AG10803 (cell line): ENCODE measurements around the gene SV2C.
"Not testable (repeated sequence)": the region's sequence is repeated elsewhere in the genome, so short reads cannot be mapped to it uniquely, and the experiment has no call there.

ENCODE experiments used
- DNase-seq: peaks from one replicate; pipeline ENCODE4 v3.0.0; 2010; ENCODE audit warnings: low read depth
- H3K4me3 ChIP-seq: 2 replicates; pipeline ENCODE4 v1.5.1; 2011; ENCODE audit warnings: mild to moderate bottlenecking, low read length, control low read depth
- CTCF ChIP-seq: conservative IDR thresholded peaks from 2 replicates; pipeline ENCODE4 v1.5.1; 2011; ENCODE audit warnings: mild to moderate bottlenecking, low read length, control low read depth, inconsistent platforms

Gene SV2C

GRCh38 chr5:76230711-76231285, 147.6 kb downstream of the SV2C start:
- TF ChIP-seq CTCF = no peak
- DNase-seq = no peak
- no peak overlapping the region for H3K4me3 ChIP-seq

GRCh38 chr5:76234665-76235064, 151.5 kb downstream of the SV2C start:
- H3K4me3 ChIP-seq = no peak overlapping the region
- no peak for DNase-seq
- no peak for TF ChIP-seq CTCF

GRCh38 chr5:76236684-76237083, 153.5 kb downstream of the SV2C start:
- DNase-seq = no peak
- H3K4me3 ChIP-seq = no peak overlapping the region
- TF ChIP-seq CTCF = no peak

GRCh38 chr5:76240336-76240735, 157.2 kb downstream of the SV2C start:
- TF ChIP-seq CTCF = no peak
- H3K4me3 ChIP-seq = no peak overlapping the region
- DNase-seq = no peak

GRCh38 chr5:76242155-76242554, 159.0 kb downstream of the SV2C start:
- not testable (repeated sequence) for DNase-seq, H3K4me3 ChIP-seq

GRCh38 chr5:76245590-76245989, 162.4 kb downstream of the SV2C start:
- no peak for DNase-seq
- TF ChIP-seq CTCF = no peak
- no peak overlapping the region for H3K4me3 ChIP-seq

- TF ChIP-seq CTCF = no peak
- H3K4me3 ChIP-seq = no peak overlapping the region
- DNase-seq = no peak
Measured at GRCh38 chr5:76249621-76250020, 166.4 kb downstream of the SV2C start.

- no peak for TF ChIP-seq CTCF
- no peak overlapping the region for H3K4me3 ChIP-seq
- DNase-seq = no peak
Measured at GRCh38 chr5:76250463-76250862, 167.3 kb downstream of the SV2C start.
